Activated CD4-positive, alpha-beta memory T cell treated with anti-CD3 and anti-CD28 coated beads for 36 hours (primary cell): ENCODE results near the gene SMOC2. TPM values are rescaled to one million over a fixed set of nuclear protein-coding genes. Genes with fewer than 3 reads are reported as not detected.

Experiments used
- CTCF ChIA-PET: fragments of 350-600 bp; sonication (Branson Sonifier 250); formaldehyde crosslinking; loops from one replicate; lab custom pipeline; 2021; ENCODE audit warnings: antibody characterized with exemption, inconsistent platforms; lab: Charles Lee
- POLR2A ChIA-PET: fragments of 350-600 bp; sonication (Branson Sonifier 250); formaldehyde crosslinking; loops from one replicate; lab custom pipeline; 2021; ENCODE audit warnings: antibody characterized with exemption; lab: Charles Lee
- DNase-seq: peaks from one replicate; pipeline ENCODE4 v3.0.0-alpha.2; 2020
- H3K27ac Mint-ChIP-seq: one replicate; pipeline ENCODE4 v1.8.0; 2021; ENCODE audit warnings: mixed read lengths
- H3K27me3 Mint-ChIP-seq: one replicate; pipeline ENCODE4 v1.8.0; 2021; ENCODE audit warnings: mixed read lengths
- H3K36me3 Mint-ChIP-seq: one replicate; pipeline ENCODE4 v1.8.0; 2021; ENCODE audit warnings: mixed read lengths
- H3K4me1 Mint-ChIP-seq: one replicate; pipeline ENCODE4 v1.8.0; 2021; ENCODE audit warnings: low read depth, mixed read lengths
- H3K4me3 Mint-ChIP-seq: one replicate; pipeline ENCODE4 v1.8.0; 2021; ENCODE audit warnings: mild to moderate bottlenecking, mixed read lengths
- H3K9me3 Mint-ChIP-seq: one replicate; pipeline ENCODE4 v1.8.0; 2021; ENCODE audit warnings: mixed read lengths
- intact Hi-C: fragments of 100-400 bp; cut with micrococcal nuclease; formaldehyde crosslinking; loops from one replicate; pipeline ENCODE4 v1.15.1; 2023
- total RNA-seq, 2 experiments: library from RNA; stranded (reverse); gene quantifications; one replicate each; pipeline ENCODE4 v1.2.3, GENCODE V29; 2021

Gene SMOC2
- total RNA-seq, 2 experiments from 2014 or later, result not detected

DNA sequence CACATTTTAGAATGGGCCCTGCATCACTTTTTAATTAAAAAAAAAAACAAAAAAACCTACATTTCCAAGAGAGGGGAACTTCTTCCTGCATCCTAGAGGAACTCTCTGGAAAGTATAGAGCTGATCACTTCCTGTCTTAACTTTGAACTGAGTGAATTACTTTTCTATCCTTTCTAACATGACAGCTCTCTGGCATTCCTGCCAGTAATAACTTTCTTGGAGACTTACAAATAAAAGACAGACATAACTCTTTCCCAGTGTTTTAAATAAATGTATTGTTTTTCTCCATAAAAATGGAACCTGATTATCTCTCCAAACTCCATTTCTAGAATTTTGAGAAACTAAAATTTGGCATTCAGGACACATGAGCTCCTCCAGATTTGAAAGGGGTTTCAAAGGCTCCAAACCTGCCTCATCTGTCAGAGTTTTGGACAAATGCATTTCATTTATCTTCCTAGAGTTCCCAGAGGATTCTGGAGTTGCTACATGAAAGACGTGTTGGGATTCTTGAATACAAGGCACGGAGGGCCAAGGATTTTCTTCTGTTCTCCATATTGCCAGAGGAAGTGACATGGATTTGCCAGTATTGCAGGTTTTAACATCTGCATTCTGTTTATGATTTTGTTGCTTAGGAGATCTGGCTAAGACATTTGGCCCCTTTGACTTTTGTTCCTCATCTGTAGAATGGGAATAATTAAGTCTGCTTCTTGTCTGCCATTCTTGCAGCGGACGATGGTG is 2.0 kb upstream of the SMOC2 start:
- DNase-seq, result no peak
- Mint-ChIP-seq H3K9me3 (no peaks in the 10 kb centered on the region), H3K27me3 (peaks cover 29% of the 10 kb centered on the region)

GRCh38 chr6:168439794-168440450 is 1.1 kb upstream of the SMOC2 start:
- DNase-seq, result no peak
- POLR2A ChIA-PET, result no interaction called here
- intact Hi-C loops, result no loop called here
- H3K27me3 Mint-ChIP-seq, result peaks cover 29% of the 10 kb centered on the region
- H3K9me3 Mint-ChIP-seq, result no peaks in the 10 kb centered on the region
- CTCF ChIA-PET, result no interaction called here
- no peaks in the 10 kb centered on the region for H3K36me3 Mint-ChIP-seq
- no peak overlapping the region for H3K27ac Mint-ChIP-seq
- H3K4me3 Mint-ChIP-seq, result no peak overlapping the region
- H3K4me1 Mint-ChIP-seq, result no peaks in the 10 kb centered on the region

More for the DNA sequence above, 2.0 kb upstream of the SMOC2 start:
- ChIA-PET POLR2A (no interaction called here), CTCF (no interaction called here)
- no peak overlapping the region for H3K27ac Mint-ChIP-seq
- H3K36me3 Mint-ChIP-seq, result no peaks in the 10 kb centered on the region
- H3K4me1 Mint-ChIP-seq, result no peaks in the 10 kb centered on the region
- H3K4me3 Mint-ChIP-seq, result no peak overlapping the region
- intact Hi-C loops, result no loop called here

GRCh38 chr6:168441434-168442391 is 729 bp downstream of the SMOC2 start:
- Mint-ChIP-seq H3K4me3 (no peak overlapping the region), H3K27ac (no peak overlapping the region), H3K27me3 (peaks cover 32% of the 10 kb centered on the region), H3K36me3 (no peaks in the 10 kb centered on the region), H3K4me1 (no peaks in the 10 kb centered on the region), H3K9me3 (no peaks in the 10 kb centered on the region)
- intact Hi-C loops, result no loop called here
- ChIA-PET CTCF (no interaction called here), POLR2A (no interaction called here)
- no peak for DNase-seq

- intact Hi-C loops, result no loop called here
- Mint-ChIP-seq H3K9me3 (no peaks in the 10 kb centered on the region), H3K4me3 (no peak overlapping the region), H3K27ac (no peak overlapping the region), H3K4me1 (no peaks in the 10 kb centered on the region), H3K27me3 (peaks cover 31% of the 10 kb centered on the region), H3K36me3 (no peaks in the 10 kb centered on the region)
- ChIA-PET POLR2A (no interaction called here), CTCF (no interaction called here)
- DNase-seq, result no peak
Measured at GRCh38 chr6:168442646-168443045, 1.7 kb downstream of the SMOC2 start.

DNA sequence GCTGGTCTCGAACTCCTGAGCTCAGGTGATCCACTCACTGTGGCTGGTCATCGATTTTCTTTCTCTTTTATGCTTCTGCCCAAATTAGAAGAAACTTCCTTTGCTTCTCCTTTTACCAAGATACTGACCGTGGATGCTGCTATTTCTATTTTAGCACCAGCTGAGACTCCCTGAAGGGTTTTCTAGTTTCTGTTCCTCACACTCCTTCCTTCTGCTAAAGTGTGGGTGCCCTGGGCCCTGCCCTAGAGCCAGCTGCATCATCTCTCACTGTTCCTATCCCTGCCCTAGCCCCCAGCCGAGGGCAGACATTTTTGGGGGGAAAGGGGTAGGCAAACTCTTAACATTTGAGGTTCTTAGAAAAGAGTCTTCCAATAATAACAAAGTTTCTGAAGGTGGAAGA is 6.3 kb downstream of the SMOC2 start:
- H3K36me3 Mint-ChIP-seq, result no peaks in the 10 kb centered on the region
- no peak for DNase-seq
- H3K9me3 Mint-ChIP-seq, result no peaks in the 10 kb centered on the region
- H3K4me1 Mint-ChIP-seq, result no peaks in the 10 kb centered on the region
- H3K27me3 Mint-ChIP-seq, result peaks cover 24% of the 10 kb centered on the region
- CTCF ChIA-PET, result no interaction called here
- no peak overlapping the region for H3K4me3 Mint-ChIP-seq
- intact Hi-C loops, result no loop called here
- POLR2A ChIA-PET, result no interaction called here
- no peak overlapping the region for H3K27ac Mint-ChIP-seq

DNA sequence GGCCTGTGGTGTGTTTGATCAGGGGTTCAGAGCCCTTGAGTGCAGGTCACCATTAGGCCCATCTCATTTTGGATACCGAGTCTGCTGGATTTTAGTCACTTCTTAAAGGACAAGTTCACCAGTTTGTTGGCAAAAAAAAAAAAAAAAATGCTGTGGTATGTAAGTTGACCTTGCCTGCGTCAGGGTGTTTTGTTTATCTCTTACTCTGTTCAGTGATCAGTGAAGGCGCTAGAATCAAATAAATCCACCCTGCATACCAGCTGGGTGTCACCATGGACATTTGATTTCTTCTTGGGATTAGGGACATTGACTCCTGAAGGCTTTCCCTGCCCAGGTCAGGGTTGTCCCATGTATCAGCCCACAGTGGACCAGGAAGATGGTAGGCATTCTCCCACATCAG is 6.7 kb downstream of the SMOC2 start:
- no peaks in the 10 kb centered on the region for H3K9me3 Mint-ChIP-seq
- no peak overlapping the region for H3K4me3 Mint-ChIP-seq
- H3K27me3 Mint-ChIP-seq, result peaks cover 21% of the 10 kb centered on the region
- intact Hi-C loops, result no loop called here
- no peaks in the 10 kb centered on the region for H3K4me1 Mint-ChIP-seq
- DNase-seq, result no peak
- ChIA-PET POLR2A (no interaction called here), CTCF (no interaction called here)
- H3K36me3 Mint-ChIP-seq, result no peaks in the 10 kb centered on the region
- H3K27ac Mint-ChIP-seq, result no peak overlapping the region

DNA sequence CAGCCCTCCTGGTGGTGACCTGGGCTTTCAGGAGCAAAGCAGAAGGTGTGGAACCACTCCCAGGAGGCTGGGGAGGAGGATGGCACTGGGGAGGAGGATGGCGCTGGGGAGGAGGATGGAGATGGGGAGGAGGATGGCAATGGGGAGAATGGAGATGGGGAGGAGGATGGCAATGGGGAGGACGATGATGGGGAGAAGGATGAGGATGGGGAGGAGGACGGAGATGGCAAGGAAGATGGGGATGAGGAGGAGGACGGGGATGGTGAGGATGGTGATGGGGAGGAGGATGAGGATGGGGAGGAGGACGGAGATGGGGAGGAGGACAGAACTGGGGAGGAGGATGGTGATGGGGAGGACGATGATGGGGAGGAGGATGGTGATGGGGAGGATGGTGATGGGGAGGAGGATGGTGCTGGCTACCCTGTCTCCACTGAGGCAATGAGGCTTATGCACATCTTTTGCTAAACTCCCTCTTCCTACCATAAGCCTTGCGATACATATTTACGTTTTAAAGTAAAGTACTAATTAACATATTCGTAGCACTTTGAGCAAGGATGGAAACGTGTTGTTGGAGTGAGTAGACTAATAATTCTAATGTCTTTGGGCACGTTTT is 7.4 kb downstream of the SMOC2 start:
- Mint-ChIP-seq H3K4me3 (no peak overlapping the region), H3K4me1 (no peaks in the 10 kb centered on the region), H3K9me3 (no peaks in the 10 kb centered on the region), H3K27me3 (peaks cover 19% of the 10 kb centered on the region), H3K27ac (no peak overlapping the region), H3K36me3 (no peaks in the 10 kb centered on the region)
- ChIA-PET CTCF (no interaction called here), POLR2A (no interaction called here)
- no peak for DNase-seq
- intact Hi-C loops, result no loop called here

- POLR2A ChIA-PET, result no interaction called here
- Mint-ChIP-seq H3K27ac (no peak overlapping the region), H3K4me1 (no peaks in the 10 kb centered on the region), H3K9me3 (no peaks in the 10 kb centered on the region), H3K4me3 (no peak overlapping the region), H3K36me3 (no peaks in the 10 kb centered on the region), H3K27me3 (peaks cover 12% of the 10 kb centered on the region)
- intact Hi-C loops, result no loop called here
- CTCF ChIA-PET, result no interaction called here
- no peak for DNase-seq
Measured at GRCh38 chr6:168450917-168451316, 9.9 kb downstream of the SMOC2 start.

DNA sequence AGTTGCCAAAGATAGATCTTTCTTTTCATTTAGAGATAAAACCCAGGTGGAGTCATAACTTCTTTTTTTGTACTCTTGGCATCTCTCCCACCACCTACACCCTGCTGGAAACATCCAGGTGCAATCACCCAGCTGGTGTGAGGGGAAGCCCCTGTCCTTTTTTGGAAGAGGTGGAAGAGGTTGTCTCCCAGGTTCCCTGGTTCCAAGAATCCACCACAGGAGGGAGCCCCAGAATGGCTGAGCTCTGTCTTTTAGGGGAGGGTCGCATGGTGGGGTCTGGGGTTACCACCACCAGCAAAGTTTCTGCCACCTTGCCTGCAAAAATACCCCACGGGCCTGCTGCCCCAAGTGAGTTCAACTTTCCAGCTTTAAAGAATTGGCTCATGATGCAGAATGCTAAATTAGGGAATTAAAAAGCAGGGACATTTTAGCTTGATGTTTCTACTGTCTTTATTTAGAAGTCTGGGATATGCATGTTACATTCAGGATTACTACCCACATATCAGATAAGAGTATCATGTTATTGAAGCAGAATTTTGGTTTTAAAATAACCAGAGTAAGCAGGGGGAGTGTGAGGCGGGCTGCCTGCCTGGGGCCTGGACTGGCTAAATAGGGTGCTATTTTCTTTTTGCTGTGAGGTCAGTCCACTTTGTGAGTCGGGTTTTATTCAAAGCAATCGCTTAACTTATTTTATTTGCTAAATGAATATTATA is 11.0 kb downstream of the SMOC2 start:
- ChIA-PET CTCF (no interaction called here), POLR2A (no interaction called here)
- H3K4me3 Mint-ChIP-seq, result no peak overlapping the region
- no peaks in the 10 kb centered on the region for H3K9me3 Mint-ChIP-seq
- H3K4me1 Mint-ChIP-seq, result no peaks in the 10 kb centered on the region
- H3K27ac Mint-ChIP-seq, result no peak overlapping the region
- H3K36me3 Mint-ChIP-seq, result no peaks in the 10 kb centered on the region
- H3K27me3 Mint-ChIP-seq, result peaks cover 14% of the 10 kb centered on the region
- no peak for DNase-seq
- intact Hi-C loops, result no loop called here

- Mint-ChIP-seq H3K9me3 (no peaks in the 10 kb centered on the region), H3K27ac (no peak overlapping the region), H3K36me3 (no peaks in the 10 kb centered on the region), H3K4me1 (no peaks in the 10 kb centered on the region), H3K4me3 (no peak overlapping the region), H3K27me3 (peaks cover 13% of the 10 kb centered on the region)
- POLR2A ChIA-PET, result no interaction called here
- CTCF ChIA-PET, result no interaction called here
- intact Hi-C loops, result no loop called here
- no peak for DNase-seq
Measured at GRCh38 chr6:168452685-168453377, 11.8 kb downstream of the SMOC2 start.

DNA sequence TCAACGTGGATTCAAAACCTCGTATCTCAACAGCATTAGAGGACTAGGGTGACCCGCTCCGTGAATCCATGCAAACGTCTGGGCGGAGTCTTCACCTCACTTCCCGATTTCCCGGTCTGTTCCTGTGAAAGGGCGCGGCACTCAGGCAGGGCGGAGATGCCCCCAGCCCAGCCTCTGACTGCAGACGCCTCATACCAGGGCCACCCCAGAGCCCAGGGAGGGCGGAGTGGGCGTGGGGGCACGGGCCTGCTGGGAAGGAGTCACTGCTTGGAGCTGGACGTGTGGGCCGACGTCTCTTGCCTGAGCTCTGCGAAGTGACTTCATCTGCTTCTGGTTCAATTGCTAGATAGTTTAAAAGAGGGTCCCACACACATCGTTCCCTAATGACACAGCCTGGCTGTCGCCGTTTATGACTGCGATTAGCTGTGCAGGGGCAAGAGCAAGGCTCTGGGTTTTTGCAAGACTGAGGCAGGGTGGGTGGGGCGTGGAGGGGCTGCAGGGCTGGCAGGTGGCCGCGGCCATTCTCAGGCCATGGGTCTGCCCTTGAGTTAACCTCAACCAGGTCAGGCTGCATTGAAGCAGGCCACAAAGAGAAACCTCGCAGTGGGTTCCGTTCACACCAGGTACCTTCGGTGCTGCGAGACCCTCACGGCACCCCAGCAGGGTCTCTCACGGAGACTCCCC is 15.0 kb downstream of the SMOC2 start:
- CTCF ChIA-PET, result no interaction called here
- peaks cover 13% of the 10 kb centered on the region for H3K27me3 Mint-ChIP-seq

More for the DNA sequence above, 15.0 kb downstream of the SMOC2 start:
- intact Hi-C loops, result no loop called here
- Mint-ChIP-seq H3K4me3 (no peak overlapping the region), H3K36me3 (no peaks in the 10 kb centered on the region), H3K9me3 (no peaks in the 10 kb centered on the region), H3K27ac (no peak overlapping the region), H3K4me1 (no peaks in the 10 kb centered on the region)
- DNase-seq, result no peak
- POLR2A ChIA-PET, result no interaction called here
